Erythroblast (primary cell): ENCODE data around the gene RNF220.

ENCODE experiments used
- GATA1 ChIP-seq: IDR thresholded peaks from 2 replicates; pipeline ENCODE4 v1.6.1; 2011; ENCODE audit warnings: low read depth, mild to moderate bottlenecking, control low read depth, low read length, moderate library complexity
- POLR2A ChIP-seq: IDR thresholded peaks from 2 replicates; pipeline ENCODE4 v1.6.1; 2011; ENCODE audit warnings: mild to moderate bottlenecking, low read length

GRCh38 chr1:44467566-44467965 lies 62.5 kb downstream of the RNF220 start:
- TF ChIP-seq POLR2A (no peak), GATA1 (no peak)
